Mammary epithelial cell (primary cell): ENCODE data around the gene SPACDR.

Experiments used
- CTCF ChIP-seq, 2 donors: IDR thresholded peaks in 1 of 2; conservative IDR thresholded peaks in 1 of 2; 2 replicates each; pipeline ENCODE4 v1.5.1; 2011 to 2012; ENCODE audit warnings: inconsistent platforms in 2 of 2, low read length in 2 of 2, mild to moderate bottlenecking in 2 of 2, control low read depth in 1 of 2, low read depth in 1 of 2; ENCODE audit not compliant: insufficient read depth in 1 of 2; ENCODE audit errors: extremely low read depth in 1 of 2
- EZH2 ChIP-seq: IDR thresholded peaks from 2 replicates; pipeline ENCODE4 v1.6.1; 2012; ENCODE audit warnings: low read length, inconsistent platforms, borderline replicate concordance

GRCh38 chr7:100426516-100426915 lies 37.5 kb downstream of the SPACDR start:
- TF ChIP-seq CTCF (conservative IDR thresholded peaks at IDR 0.05 in 1 of 2, IDR thresholded peaks at IDR 0.05 in 1 of 2; ENCODE audit: extremely low read depth in 1 of 2, insufficient read depth in 1 of 2, low read depth in 1 of 2, low read length in 2 of 2) (no peak), EZH2 (no peak)
